Epithelial cell of esophagus (primary cell): Measurements from ENCODE around the gene CHST15.

Experiments
- DNase-seq: peaks from one replicate; pipeline ENCODE4 v3.0.0; 2010; ENCODE audit warnings: low read depth
- H3K4me3 ChIP-seq: 2 replicates; pipeline ENCODE4 v1.5.1; 2011; ENCODE audit warnings: mild to moderate bottlenecking, low read length, control low read depth
- CTCF ChIP-seq: IDR thresholded peaks from 2 replicates; pipeline ENCODE4 v1.5.1; 2011; ENCODE audit warnings: low read depth, mild to moderate bottlenecking, low read length, control low read depth, inconsistent platforms; ENCODE audit not compliant: insufficient read depth; ENCODE audit errors: missing control alignments

CHST15 gene

GRCh38 chr10:124086787-124087671, 6.4 kb downstream of the CHST15 start:
- TF ChIP-seq CTCF = no peak
- H3K4me3 ChIP-seq = no peak overlapping the region
- DNase-seq = no peak

- H3K4me3 ChIP-seq = no peak overlapping the region
- no peak for DNase-seq
- no peak for TF ChIP-seq CTCF
Observed at GRCh38 chr10:124086097-124086710, 7.2 kb downstream of the CHST15 start.

- TF ChIP-seq CTCF = no peak
- DNase-seq = no peak
Observed at GRCh38 chr10:124085680-124086079, 7.7 kb downstream of the CHST15 start.

GRCh38 chr10:124084708-124085107, 8.7 kb downstream of the CHST15 start:
- no peak for DNase-seq
- H3K4me3 ChIP-seq = no peak overlapping the region
- no peak for TF ChIP-seq CTCF

More at GRCh38 chr10:124085680-124086079, 7.7 kb downstream of the CHST15 start:
- H3K4me3 ChIP-seq = no peak overlapping the region

GRCh38 chr10:124083740-124084397, 9.5 kb downstream of the CHST15 start:
- no peak for TF ChIP-seq CTCF
- no peak overlapping the region for H3K4me3 ChIP-seq
- no peak for DNase-seq

GRCh38 chr10:124083047-124083739, 10.2 kb downstream of the CHST15 start:
- DNase-seq = no peak
- H3K4me3 ChIP-seq = no peak overlapping the region
- no peak for TF ChIP-seq CTCF
